Activated naive CD8-positive, alpha-beta T cell treated with anti-CD3 and anti-CD28 coated beads, Interleukin-2, amount 50 U/mL, for 16 hours (primary cell): ENCODE results near the gene ADARB2.
"Not testable (repeated sequence)": the region's sequence is repeated elsewhere in the genome, so short reads cannot be mapped to it uniquely, and the experiment has no call there.

ENCODE experiments used
- DNase-seq: peaks from one replicate; pipeline ENCODE4 v3.0.0-alpha.2; 2020; ENCODE audit warnings: low read depth, low spot score

The ADARB2 gene

DNA sequence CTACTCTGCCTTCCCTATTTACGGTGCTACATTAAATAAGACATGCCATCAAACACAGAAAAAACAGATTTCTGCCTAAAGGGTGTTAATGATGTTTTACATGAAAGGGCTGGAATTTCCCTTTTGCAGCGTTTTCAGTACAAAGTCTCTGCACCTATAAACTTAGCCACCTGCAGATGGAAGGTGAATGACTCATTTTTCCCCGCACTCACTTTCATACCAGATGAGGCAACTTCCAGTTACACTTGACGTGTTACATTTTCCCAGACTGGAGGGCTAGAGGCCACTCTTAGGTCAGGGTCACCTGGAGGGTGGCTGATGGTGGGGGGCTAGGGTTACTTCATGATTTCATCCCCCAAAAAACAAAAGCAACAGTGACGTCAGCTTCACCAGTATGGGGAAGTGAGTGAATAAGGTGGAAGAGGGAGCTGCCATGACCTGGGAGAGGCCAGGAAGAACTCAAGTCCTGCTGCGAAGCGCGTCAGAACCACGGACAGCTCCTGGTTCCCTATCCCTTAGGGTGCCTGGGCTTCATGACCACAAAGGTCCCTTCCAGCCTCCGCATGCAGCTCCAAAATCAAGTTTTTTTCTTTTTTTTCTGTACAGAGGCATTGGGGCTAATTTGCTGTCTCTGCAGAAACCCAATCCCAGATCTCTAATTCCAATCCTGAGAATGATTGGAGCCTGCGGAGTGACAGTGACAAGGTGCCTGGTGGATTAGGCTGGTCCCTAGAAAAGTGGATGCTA is 94.0 kb downstream of the ADARB2 start:
- DNase-seq, result no peak

GRCh38 chr10:1642600-1643160 is 94.6 kb downstream of the ADARB2 start:
- no peak for DNase-seq

DNA sequence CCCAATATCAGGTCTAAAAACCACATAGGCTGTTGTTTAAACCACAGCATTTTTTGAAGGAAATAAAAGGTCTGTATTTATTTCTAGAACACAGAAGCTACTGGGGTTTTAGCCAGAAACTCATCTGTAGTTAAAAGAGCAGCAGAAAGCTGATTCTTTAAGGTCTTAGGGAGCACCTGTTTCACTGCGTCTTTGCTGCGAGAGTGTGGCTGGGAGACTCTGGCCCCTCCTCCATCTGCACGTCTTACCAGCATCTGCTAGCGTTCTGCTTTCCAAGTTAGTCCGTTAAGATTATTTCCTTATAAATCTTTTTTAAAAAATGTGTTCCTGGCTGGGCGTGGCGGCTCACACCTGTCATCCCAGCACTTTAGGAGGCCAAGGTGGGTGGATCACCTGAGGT is 95.9 kb downstream of the ADARB2 start:
- DNase-seq, result no peak

DNA sequence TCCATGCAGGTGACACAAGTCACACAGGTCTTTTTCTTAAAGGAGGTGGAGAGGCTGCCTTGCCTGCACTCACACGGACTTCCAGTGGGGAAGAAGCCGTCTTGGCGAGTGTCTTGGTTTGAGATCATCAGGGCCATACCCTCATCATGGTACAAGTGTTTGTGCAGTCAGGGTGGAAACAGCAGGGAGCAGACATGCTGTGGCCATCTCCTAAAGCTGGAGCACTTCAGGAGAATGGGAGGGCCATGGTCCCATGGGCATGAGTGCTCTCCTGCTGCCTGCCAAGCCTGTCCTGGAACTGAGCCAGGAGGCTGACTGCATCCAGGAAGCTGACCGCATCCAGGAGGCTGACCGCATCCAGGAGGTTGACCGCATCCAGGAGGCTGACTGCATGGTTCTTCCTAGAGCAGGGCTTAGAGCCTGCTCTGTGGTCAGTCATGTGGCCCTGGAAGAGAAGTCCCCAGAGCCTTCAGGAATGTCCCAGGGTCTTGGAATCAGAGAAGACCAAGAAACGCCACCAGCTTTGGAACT is 98.4 kb downstream of the ADARB2 start:
- no peak for DNase-seq

- no peak for DNase-seq
Measured at GRCh38 chr10:1635340-1635739, 102.0 kb downstream of the ADARB2 start.

DNA sequence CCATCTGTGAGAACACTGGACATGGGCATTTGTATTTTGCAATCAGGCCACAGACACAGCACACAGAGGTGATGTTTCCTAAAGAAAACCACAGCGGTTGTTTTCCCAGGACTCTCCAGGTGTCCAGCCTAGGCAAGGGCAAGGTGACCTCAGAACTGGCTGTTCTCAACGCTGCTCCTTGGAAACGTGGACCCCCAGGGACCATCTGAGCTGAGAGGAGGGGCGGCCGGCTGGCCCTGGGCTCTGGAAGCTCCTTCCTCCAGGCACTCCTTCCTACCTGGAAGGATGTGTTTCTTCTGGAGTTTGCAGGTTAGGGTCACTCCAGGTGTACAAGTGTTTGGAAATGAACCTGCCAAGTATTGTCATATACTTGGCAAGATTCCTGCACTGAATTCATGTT is 103.1 kb downstream of the ADARB2 start:
- no peak for DNase-seq

GRCh38 chr10:1633783-1634182 is 103.5 kb downstream of the ADARB2 start:
- DNase-seq, result no peak

- DNase-seq, result no peak
Measured at GRCh38 chr10:1632596-1632995, 104.7 kb downstream of the ADARB2 start.

GRCh38 chr10:1632141-1632540 is 105.2 kb downstream of the ADARB2 start:
- no peak for DNase-seq

DNA sequence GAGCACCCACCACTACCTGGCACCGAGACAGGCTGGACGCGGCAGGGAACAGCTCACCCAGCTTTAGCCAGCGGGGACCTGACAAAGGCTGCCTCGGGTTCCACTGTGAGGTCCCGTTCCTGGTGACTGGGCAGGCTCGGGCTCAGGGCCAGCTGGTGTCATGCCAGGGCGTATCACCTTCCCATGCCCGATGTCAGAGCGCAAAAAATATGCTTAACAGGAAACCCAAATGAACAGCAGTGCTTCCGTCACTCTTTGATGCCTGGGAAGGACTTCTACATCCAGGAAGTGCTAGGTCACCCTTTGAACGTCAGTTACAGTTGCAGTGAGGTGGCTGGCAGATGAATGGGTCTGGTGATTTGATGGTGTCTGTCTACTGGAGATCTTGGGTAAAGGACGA is 106.0 kb downstream of the ADARB2 start:
- DNase-seq, result no peak

DNA sequence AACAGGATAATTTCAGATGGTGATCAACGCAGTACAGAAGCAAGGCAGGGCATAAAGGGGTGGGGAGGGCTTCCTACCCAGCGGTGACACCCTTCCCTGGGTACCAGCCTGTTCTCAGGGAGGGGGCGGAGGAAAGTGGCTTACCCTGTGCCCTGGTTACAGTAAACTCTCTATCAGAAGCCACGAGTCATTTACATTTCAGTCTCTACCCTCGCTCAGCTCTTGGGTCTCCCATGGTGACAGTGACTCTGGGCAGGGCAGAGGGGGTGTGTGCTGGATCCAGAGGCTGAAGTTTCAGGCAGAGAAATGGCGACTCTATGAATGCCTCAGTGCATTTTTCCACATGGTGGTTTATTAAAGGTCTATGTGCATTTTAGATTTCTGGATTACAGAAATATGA is 107.0 kb downstream of the ADARB2 start:
- DNase-seq, result no peak

DNA sequence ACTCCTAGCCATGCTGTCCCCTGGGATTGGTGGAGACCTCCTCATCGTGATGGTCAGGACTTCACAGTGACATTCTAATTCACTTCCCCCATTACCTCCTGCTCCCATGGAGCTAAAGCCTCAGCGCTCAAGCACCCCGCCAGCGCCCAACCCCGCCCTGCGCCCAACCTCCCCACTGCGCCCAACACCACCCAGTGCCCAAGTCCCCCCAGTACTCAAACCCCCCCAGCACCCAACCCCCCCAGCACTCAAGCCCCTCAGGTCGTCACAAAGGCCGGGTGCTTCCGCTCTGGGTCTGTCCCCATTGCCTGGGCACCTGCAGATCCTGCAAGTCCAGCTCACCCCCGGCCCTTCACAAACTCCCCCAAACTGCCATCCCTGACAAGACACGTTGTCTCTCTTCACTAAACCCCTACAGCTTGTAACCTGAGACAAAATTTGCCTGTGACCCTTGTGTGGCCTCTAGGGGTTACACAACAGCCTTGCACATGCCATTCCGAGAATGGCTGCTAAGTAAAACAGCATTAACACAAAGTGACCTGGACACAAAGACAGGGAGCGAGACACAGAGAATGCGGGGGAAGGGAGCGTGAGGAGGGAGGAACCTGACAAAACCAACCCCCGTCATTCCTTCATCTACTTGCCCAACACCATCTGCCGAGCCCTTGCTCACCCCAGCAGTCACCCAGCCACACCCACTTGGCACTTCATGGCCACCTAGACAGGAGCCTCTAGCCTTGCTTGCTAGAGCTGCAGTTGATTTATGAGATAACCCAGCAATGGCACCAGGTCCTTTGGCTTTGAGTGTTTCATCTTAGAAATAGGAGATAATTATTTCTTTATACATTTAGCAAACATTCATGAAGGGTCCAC is 107.8 kb downstream of the ADARB2 start:
- DNase-seq, result no peak

DNA sequence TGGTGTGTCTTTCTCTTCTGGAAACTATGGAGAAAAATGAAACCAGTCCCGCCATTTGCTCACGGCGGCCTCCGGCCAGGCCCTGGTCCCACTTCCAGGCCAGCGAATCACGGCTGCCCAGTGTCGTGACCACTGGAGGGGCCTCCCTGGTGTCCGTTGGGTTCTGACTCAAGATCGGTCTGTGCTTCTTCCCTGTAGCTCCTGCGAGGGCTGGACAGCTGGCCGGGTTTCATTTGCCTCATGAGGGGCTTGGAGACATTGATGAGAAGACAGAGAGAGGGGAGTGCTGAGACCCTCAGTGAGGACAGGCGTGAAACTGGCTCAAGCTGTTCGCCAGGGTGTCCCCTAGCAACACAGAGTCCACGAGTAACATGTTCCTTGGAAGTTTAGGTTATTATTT is 108.6 kb downstream of the ADARB2 start:
- DNase-seq, result no peak

GRCh38 chr10:1627945-1628344 is 109.4 kb downstream of the ADARB2 start:
- no peak for DNase-seq

DNA sequence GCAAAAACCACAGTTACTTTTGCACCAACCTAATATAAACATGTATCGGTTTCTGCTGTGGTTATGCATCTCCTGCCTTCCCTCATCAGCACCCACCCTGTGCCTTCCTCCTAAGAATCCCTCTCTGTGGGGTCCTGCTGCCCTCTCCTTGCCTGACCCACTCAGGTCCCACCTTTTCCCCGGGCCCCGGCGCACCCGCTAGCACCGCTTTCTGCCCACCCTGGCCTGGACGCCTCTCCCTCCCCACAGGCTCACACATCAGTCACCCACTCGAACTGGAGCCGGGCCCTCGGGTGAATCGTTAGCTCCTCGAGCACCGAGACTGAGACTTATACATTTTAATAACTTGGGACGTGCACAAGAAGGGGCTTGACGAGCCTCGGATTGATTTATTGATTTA is 110.5 kb downstream of the ADARB2 start:
- DNase-seq, result no peak

DNA sequence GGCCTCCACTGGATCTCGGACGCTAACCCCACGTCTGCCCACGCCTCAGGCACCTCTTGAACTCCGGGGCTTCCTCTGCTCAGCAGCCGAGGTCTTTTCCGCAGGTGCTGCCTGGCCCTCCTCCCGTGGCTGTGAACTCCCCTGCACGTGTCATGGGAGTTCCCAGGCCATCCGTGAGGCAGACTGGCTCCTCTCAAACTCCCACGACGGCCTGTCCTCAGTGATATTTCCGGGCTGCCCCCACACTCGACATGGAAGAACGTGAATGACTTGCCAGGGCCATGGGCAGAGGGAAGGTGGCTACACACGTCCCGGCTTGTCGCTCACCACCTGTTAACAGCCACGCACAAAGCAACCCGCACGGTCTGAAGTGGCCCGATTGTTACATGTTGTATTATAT is 110.9 kb downstream of the ADARB2 start:
- no peak for DNase-seq

DNA sequence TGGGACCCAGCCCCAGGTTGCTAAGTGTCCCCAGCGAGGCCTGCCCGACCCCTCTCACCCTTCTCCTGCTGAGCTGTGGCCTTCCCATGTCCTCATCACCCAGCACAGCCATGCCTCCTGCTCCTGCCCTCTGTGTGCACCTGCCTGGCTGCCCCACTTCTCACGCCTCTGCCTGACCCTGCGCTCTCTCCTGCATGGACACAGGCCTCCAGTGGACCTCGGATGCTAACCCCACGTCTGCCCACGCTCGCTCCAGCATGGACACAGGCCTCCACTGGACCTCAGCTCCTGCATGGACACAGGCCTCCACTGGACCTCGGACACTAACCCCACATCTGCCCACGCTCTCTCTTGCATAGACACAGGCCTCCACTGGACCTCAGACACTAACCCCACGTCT is 111.6 kb downstream of the ADARB2 start:
- DNase-seq, result no peak

DNA sequence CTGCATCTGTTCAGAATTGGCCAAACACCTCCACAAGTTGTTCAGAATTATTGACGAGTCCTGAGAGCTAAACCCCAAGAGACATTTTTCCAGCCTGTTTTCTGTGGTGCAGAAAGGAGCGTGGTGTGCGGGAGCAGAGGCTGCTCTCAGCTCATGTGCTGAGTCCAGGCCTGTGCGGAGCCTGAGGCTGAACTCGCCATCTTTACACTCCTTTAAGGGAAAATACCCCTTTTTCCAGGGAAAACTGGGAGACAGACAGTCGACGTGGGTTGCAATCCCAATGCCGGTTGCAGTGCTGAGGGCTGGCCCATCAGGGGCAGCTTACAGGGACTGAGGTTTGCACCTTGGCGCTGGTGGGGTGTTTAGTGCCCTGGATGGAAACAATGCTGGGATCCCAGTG is 112.2 kb downstream of the ADARB2 start:
- DNase-seq, result no peak

GRCh38 chr10:1624240-1624639 is 113.1 kb downstream of the ADARB2 start:
- no peak for DNase-seq

DNA sequence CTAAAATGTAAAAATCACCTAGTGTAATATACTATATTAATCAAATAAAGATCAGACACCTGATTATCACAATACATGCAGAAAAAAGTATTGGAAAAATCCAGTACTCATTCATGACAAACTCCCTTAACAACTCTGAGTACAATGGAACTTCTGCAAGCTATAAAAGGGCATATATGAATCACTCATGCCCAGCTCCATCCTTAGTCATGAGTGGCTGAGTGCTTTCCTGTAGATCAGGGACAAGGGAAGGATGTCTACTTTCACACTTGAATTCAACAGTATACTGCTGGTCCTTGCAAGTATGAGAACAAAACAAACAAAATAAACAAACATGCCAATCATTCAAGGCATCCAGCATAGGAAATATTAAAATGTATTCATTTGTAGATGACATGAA is 116.5 kb downstream of the ADARB2 start:
- no peak for DNase-seq

DNA sequence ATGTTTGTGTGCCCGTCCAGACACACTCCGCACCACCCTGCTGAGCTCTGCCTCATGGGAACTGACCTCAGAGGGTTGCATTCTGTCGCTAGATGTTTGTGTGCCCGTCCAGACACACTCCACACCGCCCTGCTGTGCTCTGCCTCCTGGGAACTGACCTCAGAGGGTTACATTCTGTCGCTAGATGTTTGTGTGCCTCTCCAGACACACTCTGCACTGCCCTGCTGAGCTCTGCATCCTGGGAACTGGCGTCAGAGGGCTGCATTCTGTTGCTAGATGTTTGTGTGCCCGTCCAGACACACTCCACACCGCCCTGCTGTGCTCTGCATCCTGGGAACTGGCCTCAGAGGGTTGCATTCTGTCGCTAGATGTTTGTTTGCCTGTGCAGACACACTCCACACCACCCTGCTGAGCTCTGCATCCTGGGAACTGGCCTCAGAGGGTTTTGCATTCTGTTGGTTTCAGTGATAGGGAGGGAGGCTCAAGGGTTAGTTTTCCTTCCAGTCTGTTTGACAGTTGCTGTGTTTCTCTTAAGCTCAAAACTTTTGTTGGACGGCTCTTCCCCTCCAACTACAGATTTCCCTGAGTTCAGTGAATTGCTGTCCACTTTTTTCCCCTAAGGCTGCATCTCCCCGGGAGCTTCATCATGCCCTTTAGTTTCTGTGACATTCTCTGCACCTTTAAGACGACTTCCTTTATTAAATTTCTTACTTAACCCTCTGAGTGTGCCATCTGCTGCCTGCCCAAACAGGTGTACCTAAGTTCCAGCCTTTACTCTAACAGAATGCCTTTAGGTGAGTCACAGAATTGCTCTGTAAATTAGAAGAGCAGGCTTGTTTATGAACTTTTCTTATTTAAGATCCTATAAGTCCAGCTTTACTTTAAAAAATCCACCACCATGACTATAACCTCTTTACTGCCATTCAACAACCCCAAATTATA is 119.7 kb downstream of the ADARB2 start:
- not testable (repeated sequence) for DNase-seq
